Heart right ventricle (tissue), 16 donors: ENCODE results near the gene NCSTN. TPM values are rescaled to one million over a fixed set of nuclear protein-coding genes. Genes with fewer than 3 reads are reported as not detected.

Experiments
- ATAC-seq, 8 donors: fragments of 200-7000 bp; cut with Tn5 transposase; one replicate each; pipeline ENCODE4 v1.9.1; 2020; ENCODE audit warnings: mild to moderate bottlenecking in 8 of 8, moderate library complexity in 8 of 8, moderate number of reproducible peaks in 1 of 8
- DNase-seq, 2 donors: peaks; one replicate each; pipeline ENCODE4 v3.0.0-alpha.2; 2020
- H3K27ac ChIP-seq, 10 donors: fragments of 200-600 bp; sonication (generic) in 2 of 10; one replicate each; pipeline versions ENCODE4 v1.5.0 to v1.8.0; 2020 to 2022; ENCODE audit warnings: mild to moderate bottlenecking in 3 of 10
- H3K27me3 ChIP-seq, 7 donors: fragments of 200-600 bp; one replicate each; pipeline ENCODE4 v1.8.0; 2021 to 2022; ENCODE audit warnings: mild to moderate bottlenecking in 2 of 7
- H3K36me3 ChIP-seq, 9 donors: fragments of 200-600 bp; sonication (generic) in 1 of 9; one replicate each; pipeline versions ENCODE4 v1.5.0 to v1.8.0; 2020 to 2022; ENCODE audit warnings: mild to moderate bottlenecking in 2 of 9
- H3K4me1 ChIP-seq, 9 donors: fragments of 200-600 bp; sonication (generic) in 1 of 9; one replicate each; pipeline versions ENCODE4 v1.5.0 to v1.8.0; 2020 to 2022; ENCODE audit warnings: mild to moderate bottlenecking in 4 of 9
- H3K4me3 ChIP-seq, 10 donors: fragments of 200-600 bp; sonication (generic) in 2 of 10; one replicate each; pipeline versions ENCODE4 v1.5.0 to v1.8.0; 2020 to 2022; ENCODE audit warnings: mild to moderate bottlenecking in 7 of 10, moderate library complexity in 2 of 10
- H3K9me3 ChIP-seq, 11 donors: fragments of 200-600 bp in 10 of 11; sonication (generic) in 2 of 11; one replicate each; pipeline versions ENCODE4 v1.5.0 to v1.8.0; 2013 to 2022; ENCODE audit warnings: mild to moderate bottlenecking in 2 of 11, control low read depth in 1 of 11, moderate library complexity in 1 of 11
- WGBS, 2 donors: extraction: QIAGEN DNeasy Blood & Tissue Kit; methylation state at CpG; one replicate each; pipeline ENCODE4 v1.1.7; 2013; ENCODE audit warnings: inconsistent platforms in 1 of 2; 5-methylcytosine and 5-hydroxymethylcytosine counted together
- intact Hi-C, 10 donors: fragments of 100-400 bp; cut with DNase I; formaldehyde crosslinking; loops; one replicate each; pipeline versions ENCODE4 v1.11.1 to v1.14.2; 2022
- polyA plus RNA-seq, 2 donors: library from polyadenylated mRNA; stranded (reverse); fragments of 200-250 nt; gene quantifications; one replicate each; pipeline ENCODE4 v1.2.3, GENCODE V29; 2013
- total RNA-seq, 10 donors: library from RNA; stranded (reverse); fragmentation: NEBNext Ultra II Directional in 3 of 10; extraction: Animal tissue kit (Norgen Biotek cat#: 25700) in 3 of 10; gene quantifications; one replicate each; pipeline versions ENCODE4 v1.2.1 to v1.2.4, GENCODE V29; 2021 to 2023
- TF ChIP-seq, protein P1 (sequence below), 9 donors: fragments of 200-600 bp; sonication (generic) in 2 of 9; IDR thresholded peaks; one replicate each; pipeline versions ENCODE4 v1.5.0 to v1.8.0; 2021 to 2022; ENCODE audit warnings: antibody characterized with exemption in 9 of 9, mild to moderate bottlenecking in 5 of 9, moderate library complexity in 1 of 9
- donor health status: Arrhythmogenic right ventricular cardiomyopathy.
- donor health status: ischemic (EF 13 %, LVEDD 7.1; RV severe dilation, severe dysfunction).
- donor health status: healthy with polysubstance abuse.
- donor health status: DM: no; HTN: yes; CAD: no.
- donor health status: DM: no; HTN: no; CAD: no.
- donor health status: ischemic (EF 25% LVEDD 6.9; RV normal size, moderate dysfunction).
- donor health status: ischemic (EF 25% LVEDD 5.7; RV mildly dilated, moderate dysfunction).
- donor health status: healthy.
- donor health status: DM: yes; HTN: yes; CAD: no.
- donor health status: Ischemic cardiomyopathy.
- donor health status: ischemic (EF 35%, LVEDD 5.7; RV mildly dilated, moderate dysfunction).
- donor health status: nonischemic (EF 11% LVEDD 7.7; RV severe dilation, severe dysfunction).
- donor health status: DM: yes; HTN: yes; CAD: no.
- donor health status: PGD.
- donor health status: ischemic (EF 29% LVEDD 5.4; RV normal size, mild dysfunction).
- donor health status: nonischemic (EF 23%, LVEDD 6.1; RV moderate dilation, normal function).

NCSTN gene
- total and polyA plus RNA-seq, 12 donors: 40.2 to 87.9 (median 70.2) TPM

DNA sequence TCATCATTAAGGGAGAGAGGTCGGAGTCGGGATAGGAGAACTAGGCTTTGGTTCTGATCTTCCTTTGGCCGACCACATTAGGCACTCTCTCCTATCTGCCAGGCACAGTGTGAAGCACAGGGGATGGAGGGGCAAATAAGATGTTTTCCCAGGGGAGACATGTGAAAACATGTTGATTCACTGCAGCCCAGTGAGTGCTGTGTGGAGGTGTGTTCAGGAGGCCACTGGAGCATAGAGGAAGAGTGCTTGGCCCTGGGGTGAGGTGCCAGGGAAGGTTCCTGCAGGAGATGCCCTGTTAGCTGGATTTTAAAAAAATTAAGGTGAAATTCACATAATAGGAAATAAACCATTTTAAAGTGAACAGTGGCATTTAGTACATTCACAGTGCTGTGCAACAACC, 60.9 kb downstream of the NCSTN start:
- DNase-seq (no peak), ATAC-seq (no peak)
- H3K9me3 ChIP-seq: no peaks in the 10 kb centered on the region
- H3K4me3 ChIP-seq: no peak overlapping the region
- H3K36me3 ChIP-seq: no peaks in the 10 kb centered on the region
- TF ChIP-seq, protein P1, sequence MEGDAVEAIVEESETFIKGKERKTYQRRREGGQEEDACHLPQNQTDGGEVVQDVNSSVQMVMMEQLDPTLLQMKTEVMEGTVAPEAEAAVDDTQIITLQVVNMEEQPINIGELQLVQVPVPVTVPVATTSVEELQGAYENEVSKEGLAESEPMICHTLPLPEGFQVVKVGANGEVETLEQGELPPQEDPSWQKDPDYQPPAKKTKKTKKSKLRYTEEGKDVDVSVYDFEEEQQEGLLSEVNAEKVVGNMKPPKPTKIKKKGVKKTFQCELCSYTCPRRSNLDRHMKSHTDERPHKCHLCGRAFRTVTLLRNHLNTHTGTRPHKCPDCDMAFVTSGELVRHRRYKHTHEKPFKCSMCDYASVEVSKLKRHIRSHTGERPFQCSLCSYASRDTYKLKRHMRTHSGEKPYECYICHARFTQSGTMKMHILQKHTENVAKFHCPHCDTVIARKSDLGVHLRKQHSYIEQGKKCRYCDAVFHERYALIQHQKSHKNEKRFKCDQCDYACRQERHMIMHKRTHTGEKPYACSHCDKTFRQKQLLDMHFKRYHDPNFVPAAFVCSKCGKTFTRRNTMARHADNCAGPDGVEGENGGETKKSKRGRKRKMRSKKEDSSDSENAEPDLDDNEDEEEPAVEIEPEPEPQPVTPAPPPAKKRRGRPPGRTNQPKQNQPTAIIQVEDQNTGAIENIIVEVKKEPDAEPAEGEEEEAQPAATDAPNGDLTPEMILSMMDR (IDR thresholded peaks at IDR 0.05): no peak
- intact Hi-C loops: no loop called here
- 92% methylated on average over 3 of the region's 3 CpGs for WGBS, 2 donors
- peaks cover 0 to 30% (median 0%) of the 10 kb centered on the region in 7 donors for H3K27me3 ChIP-seq
- no peak overlapping the region for H3K27ac ChIP-seq
- H3K4me1 ChIP-seq: peaks cover 4 to 43% (median 30%) of the 10 kb centered on the region in 9 donors

DNA sequence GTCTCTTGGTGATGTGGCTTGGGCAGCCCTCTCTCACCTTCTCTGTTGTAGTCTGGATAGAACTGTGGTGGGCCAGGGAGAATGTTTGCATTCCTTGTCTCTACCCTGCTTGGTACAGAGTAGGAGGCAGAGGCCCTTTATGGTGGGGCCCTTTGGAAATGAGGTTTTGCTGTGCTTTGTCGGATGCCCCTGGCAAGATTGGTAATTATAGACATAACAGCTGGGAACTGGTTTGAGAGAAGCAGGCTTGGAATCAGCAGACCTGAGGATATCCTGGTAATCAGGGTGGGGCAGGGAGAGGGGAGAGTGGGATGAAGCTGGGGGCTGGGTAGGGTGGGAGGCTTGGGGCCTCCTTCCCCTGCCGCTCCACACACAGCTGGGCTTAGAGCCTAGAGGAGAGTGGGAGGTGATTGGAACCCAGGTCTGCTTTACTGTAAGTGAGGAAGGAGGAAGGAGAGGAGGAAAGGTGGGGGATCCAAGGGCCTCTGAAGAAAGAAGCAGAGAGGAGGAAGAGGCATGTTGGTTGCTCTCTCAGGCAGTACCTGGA, 62.2 kb downstream of the NCSTN start:
- WGBS, 2 donors: 72 to 76% methylated on average over 2 of the region's 2 CpGs
- H3K4me3 ChIP-seq: no peak overlapping the region
- no peaks in the 10 kb centered on the region for H3K9me3 ChIP-seq
- ATAC-seq (no peak), DNase-seq (no peak)
- TF ChIP-seq, protein P1 (IDR thresholded peaks at IDR 0.05): no peak
- no peak overlapping the region for H3K27ac ChIP-seq
- H3K36me3 ChIP-seq: no peaks in the 10 kb centered on the region
- intact Hi-C loops: no loop called here
- peaks cover 4 to 39% (median 27%) of the 10 kb centered on the region in 9 donors for H3K4me1 ChIP-seq
- H3K27me3 ChIP-seq: peaks cover 0 to 17% (median 0%) of the 10 kb centered on the region in 7 donors

DNA sequence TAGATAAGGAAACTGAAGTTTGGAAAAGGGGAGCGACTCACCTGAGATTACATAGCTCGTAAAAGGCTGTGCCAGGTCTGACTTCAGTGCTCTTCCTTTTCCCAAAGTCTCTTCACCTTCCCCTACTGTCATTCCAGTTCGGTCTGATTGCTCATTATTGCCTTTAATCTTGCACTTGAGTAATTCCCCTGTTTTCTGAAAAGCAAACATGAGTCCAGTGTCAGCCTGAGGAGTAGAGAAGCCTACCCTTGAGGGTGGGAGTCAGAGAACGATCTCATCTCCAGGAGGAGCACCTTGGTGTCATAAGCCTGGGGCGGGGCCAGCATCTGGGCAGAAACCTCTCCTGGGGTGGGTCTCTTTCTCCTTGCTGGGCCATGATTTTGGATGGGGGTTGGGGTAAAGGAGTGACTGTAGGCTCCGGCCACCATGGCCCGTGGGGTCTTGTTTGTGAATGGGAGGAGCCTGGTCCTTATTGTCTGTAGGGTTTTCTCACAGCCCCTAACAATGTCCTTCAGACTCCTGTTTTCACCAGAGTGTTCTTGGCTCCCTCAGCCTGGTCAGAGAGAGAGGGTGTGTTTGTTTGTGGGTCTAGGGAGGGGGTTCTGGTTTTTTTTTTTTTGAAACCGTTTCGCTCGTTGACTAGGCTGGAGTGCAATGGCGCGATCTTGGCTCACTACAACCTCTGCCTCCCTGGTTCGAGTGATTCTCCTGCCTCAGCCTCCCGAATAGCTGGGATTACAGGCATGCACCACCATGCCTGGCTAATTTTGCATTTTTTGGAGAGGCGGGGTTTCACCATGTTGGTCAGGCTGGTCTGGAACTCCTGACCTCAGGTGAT, 63.2 kb downstream of the NCSTN start:
- H3K4me1 ChIP-seq: peaks cover 4 to 32% (median 19%) of the 10 kb centered on the region in 9 donors
- no peak overlapping the region for H3K27ac ChIP-seq
- ATAC-seq (no peak), DNase-seq (no peak)
- H3K27me3 ChIP-seq: peaks cover 0 to 8% (median 0%) of the 10 kb centered on the region in 7 donors
- no peak overlapping the region for H3K4me3 ChIP-seq
- H3K9me3 ChIP-seq: no peaks in the 10 kb centered on the region
- no peaks in the 10 kb centered on the region for H3K36me3 ChIP-seq
- TF ChIP-seq, protein P1 (IDR thresholded peaks at IDR 0.05): no peak
- WGBS, 2 donors: 93 to 94% methylated on average over 15 of the region's 15 CpGs
- intact Hi-C loops: no loop called here

DNA sequence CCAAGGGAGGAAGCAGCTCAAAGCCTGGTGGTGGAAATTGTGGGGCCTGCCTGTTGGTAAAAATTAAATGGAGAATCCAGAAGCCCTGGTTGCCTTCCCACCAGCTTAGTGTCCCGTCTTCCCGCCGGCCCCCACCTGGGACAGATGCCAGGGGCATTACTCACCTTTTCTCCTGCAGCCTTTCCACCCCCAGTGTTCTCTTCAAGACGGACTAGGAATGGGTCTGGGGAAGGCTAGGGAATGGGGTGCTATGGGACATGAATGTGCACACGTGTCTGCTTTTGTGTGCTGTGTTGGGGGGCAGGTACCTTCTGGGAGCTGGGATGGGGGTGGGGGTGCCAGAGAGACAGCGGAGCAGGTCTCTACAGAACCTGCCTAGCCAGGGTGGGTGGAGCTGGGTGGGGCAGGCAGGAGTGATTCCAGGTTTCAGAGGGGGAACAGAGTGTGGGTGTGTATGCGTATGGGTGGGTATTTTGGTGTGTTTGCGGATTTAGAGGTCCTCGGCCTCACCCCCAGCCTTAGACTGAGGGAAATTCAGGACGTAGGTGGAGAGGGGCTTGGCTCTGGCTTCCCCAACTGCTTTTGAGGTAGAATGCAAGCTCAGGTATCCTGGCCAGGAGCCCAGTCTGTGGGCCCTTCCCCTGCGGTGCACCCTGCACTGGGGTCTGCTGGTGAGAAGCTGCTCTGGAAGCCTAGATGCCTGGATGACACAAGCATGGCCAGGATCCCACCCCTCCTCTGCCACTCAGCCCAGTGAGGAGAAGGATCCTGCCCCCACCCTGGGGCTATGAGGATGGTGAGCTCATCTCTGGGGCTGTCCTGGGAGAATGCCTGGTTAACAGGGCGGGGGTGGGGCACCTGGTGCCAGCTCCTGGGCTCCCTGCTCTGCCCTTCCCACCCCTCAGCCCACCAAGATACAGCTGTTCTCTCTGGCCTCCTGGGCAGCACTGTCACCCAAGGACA, 64.9 kb downstream of the NCSTN start:
- H3K4me3 ChIP-seq: no peak overlapping the region
- intact Hi-C loops: no loop called here
- peaks cover 0 to 16% (median 7%) of the 10 kb centered on the region in 9 donors for H3K4me1 ChIP-seq
- TF ChIP-seq, protein P1 (IDR thresholded peaks at IDR 0.05): no peak
- no peaks in the 10 kb centered on the region for H3K27me3 ChIP-seq
- WGBS, 2 donors: 94 to 95% methylated on average over 12 of the region's 12 CpGs
- no peak for ATAC-seq
- no peaks in the 10 kb centered on the region for H3K9me3 ChIP-seq
- no peak for DNase-seq
- H3K27ac ChIP-seq: no peak overlapping the region
- no peaks in the 10 kb centered on the region for H3K36me3 ChIP-seq
